K562 (cell line): ENCODE data around the gene KLHL20. TPM values are rescaled to one million over a fixed set of nuclear protein-coding genes. Genes with fewer than 3 reads are reported as not detected.

ENCODE experiments used
- CBX2 ChIP-seq: fragments of 200-600 bp; sonication (generic); IDR thresholded peaks from one replicate; pipeline ENCODE4 v1.6.1; 2012; ENCODE audit warnings: mild to moderate bottlenecking, low read length, inconsistent platforms; ENCODE audit not compliant: insufficient read depth, poor library complexity, severe bottlenecking
- FOXA1 ChIP-seq: fragments of 450-650 bp; IDR thresholded peaks from 2 replicates; pipeline ENCODE4 v1.6.1; 2016; ENCODE audit warnings: mild to moderate bottlenecking, borderline replicate concordance
- FOXJ3 ChIP-seq: sonication (generic); formaldehyde crosslinking; IDR thresholded peaks from 2 replicates; pipeline ENCODE4 v1.4.0; 2020; ENCODE audit warnings: mild to moderate bottlenecking, missing genetic modification reagents
- GTF2A2 ChIP-seq: IDR thresholded peaks from 2 replicates; pipeline ENCODE4 v1.6.1; 2016; ENCODE audit warnings: mild to moderate bottlenecking, missing genetic modification characterization, missing compliant biosample characterization
- HDAC6 ChIP-seq: IDR thresholded peaks from 2 replicates; pipeline ENCODE4 v1.6.1; 2012; ENCODE audit warnings: low read depth, mild to moderate bottlenecking, control low read depth, inconsistent platforms, low read length, moderate library complexity
- KHSRP ChIP-seq: fragments of 450-650 bp; IDR thresholded peaks from 2 replicates; pipeline ENCODE4 v1.6.1; 2017
- RBM39 ChIP-seq: fragments of 200-400 bp; formaldehyde crosslinking; optimal IDR thresholded peaks from 2 replicates; pipeline ENCODE3; 2018; ENCODE audit warnings: low read depth, low read length
- SIN3A ChIP-seq, 2 experiments: fragments of 150-350 bp in 1 of 2; IDR thresholded peaks; 2 replicates each; pipeline ENCODE4 v1.6.1; 2011 to 2016; ENCODE audit warnings: borderline replicate concordance in 2 of 2, low read depth in 2 of 2, low read length in 2 of 2, mild to moderate bottlenecking in 2 of 2, moderate library complexity in 2 of 2; ENCODE audit not compliant: control insufficient read depth in 1 of 2
- SNRNP70 ChIP-seq: fragments of 200-400 bp; formaldehyde crosslinking; optimal IDR thresholded peaks from 2 replicates; pipeline ENCODE3; 2017; ENCODE audit warnings: low read depth, low read length
- TBL1XR1 ChIP-seq, 2 experiments: IDR thresholded peaks; 2 replicates each; pipeline ENCODE4 v1.6.1; 2012; ENCODE audit warnings: improper control_type of control experiment in 2 of 2, low read length in 2 of 2, mild to moderate bottlenecking in 1 of 2
- TFAP4 ChIP-seq: sonication (generic); formaldehyde crosslinking; IDR thresholded peaks from 2 replicates; pipeline ENCODE4 v1.8.0; 2022; ENCODE audit warnings: missing genetic modification reagents, mild to moderate bottlenecking, moderate library complexity, borderline replicate concordance
- THAP12 ChIP-seq: fragments of 250-450 bp; sonication (Bioruptor Pico); IDR thresholded peaks from 2 replicates; pipeline ENCODE4 v1.9.0; 2021; ENCODE audit warnings: mild to moderate bottlenecking, inconsistent platforms
- ZNF311 ChIP-seq: fragments of 250-450 bp; sonication (Bioruptor Pico); IDR thresholded peaks from 2 replicates; pipeline ENCODE4 v1.4.0; 2020; ENCODE audit warnings: mild to moderate bottlenecking, moderate library complexity
- ZNF41 ChIP-seq: fragments of 250-450 bp; sonication (Bioruptor Pico); conservative IDR thresholded peaks from 2 replicates; pipeline ENCODE4 v1.4.0; 2020; ENCODE audit warnings: mild to moderate bottlenecking
- ZNF766 ChIP-seq: fragments of 200-800 bp; sonication (Bioruptor generic); conservative IDR thresholded peaks from 2 replicates; pipeline ENCODE4 v1.6.1; 2016; ENCODE audit warnings: missing genetic modification characterization, missing compliant biosample characterization
- ZSCAN29 ChIP-seq: fragments of 450-650 bp; IDR thresholded peaks from 2 replicates; pipeline ENCODE4 v1.6.1; 2017
- polyA plus RNA-seq, 8 experiments: library from polyadenylated mRNA; depleted of rRNA in 4 of 8; stranded (reverse) in 5 of 8; unstranded in 3 of 8; fragments of >200 nt; fragmentation: Nextera tagmentation in 2 of 8; fragmentation: Illumina TruSeq in 1 of 8; extraction: Ambion mirVana in 2 of 8; extraction: Trizol in 1 of 8; gene quantifications; 2 replicates each; pipeline versions ENCODE4 v1.2.1 to v1.2.3, GENCODE V29; 2011 to 2014; ENCODE audit warnings: inconsistent platforms in 1 of 8, missing spikeins in 1 of 8
- total RNA-seq, 7 experiments: library from RNA; depleted of rRNA in 6 of 7; stranded (reverse); fragments of >200 nt in 6 of 7; fragmentation: Illumina TruSeq in 2 of 7; extraction: Trizol in 2 of 7; gene quantifications; 2 replicates each; pipeline versions ENCODE4 v1.2.1 to v1.2.3, GENCODE V29; 2011 to 2021; ENCODE audit warnings: low replicate concordance in 1 of 7
- TF ChIP-seq, protein P1 (sequence below), 2 experiments: IDR thresholded peaks; 2 replicates each; pipeline ENCODE4 v1.6.1; 2011; ENCODE audit warnings: borderline replicate concordance in 1 of 2, control low read depth in 1 of 2, low read depth in 1 of 2, low read length in 1 of 2, mild to moderate bottlenecking in 1 of 2, mixed read lengths in 1 of 2, moderate library complexity in 1 of 2; ENCODE audit not compliant: insufficient read depth in 1 of 2, insufficient read length in 1 of 2, poor library complexity in 1 of 2, severe bottlenecking in 1 of 2; ENCODE audit errors: extremely low read depth in 1 of 2
- TF ChIP-seq, protein P2 (sequence below): fragments of 250-450 bp; sonication (Bioruptor Pico); IDR thresholded peaks from 2 replicates; pipeline ENCODE4 v1.5.0; 2022; ENCODE audit warnings: mild to moderate bottlenecking
- TF ChIP-seq, protein P3 (sequence below): fragments of 450-650 bp; IDR thresholded peaks from 2 replicates; pipeline ENCODE4 v1.6.1; 2016; ENCODE audit warnings: borderline replicate concordance

KLHL20 gene
- total and polyA plus RNA-seq, 9 of the 15 experiments (the other 6 are each of a cell fraction or from before 2014, with no cell fraction given): 8.9 to 23.2 (median 16.8) TPM

GRCh38 chr1:173823781-173824314 lies 109.1 kb downstream of the KLHL20 start (continued):
- TF ChIP-seq, protein P1, sequence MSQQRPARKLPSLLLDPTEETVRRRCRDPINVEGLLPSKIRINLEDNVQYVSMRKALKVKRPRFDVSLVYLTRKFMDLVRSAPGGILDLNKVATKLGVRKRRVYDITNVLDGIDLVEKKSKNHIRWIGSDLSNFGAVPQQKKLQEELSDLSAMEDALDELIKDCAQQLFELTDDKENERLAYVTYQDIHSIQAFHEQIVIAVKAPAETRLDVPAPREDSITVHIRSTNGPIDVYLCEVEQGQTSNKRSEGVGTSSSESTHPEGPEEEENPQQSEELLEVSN (IDR thresholded peaks at IDR 0.05; ENCODE audit: borderline replicate concordance in 1 of 2, extremely low read depth in 1 of 2, insufficient read depth in 1 of 2, insufficient read length in 1 of 2, low read depth in 1 of 2, low read length in 1 of 2, poor library complexity in 1 of 2, severe bottlenecking in 1 of 2): peak in 1 of 2 experiments; percentile 26
- TF ChIP-seq KHSRP (no peak), TBL1XR1 (IDR thresholded peaks at IDR 0.05; ENCODE audit: low read length in 2 of 2) (no peak), THAP12 (CRISPR knock-in tag) (peak; percentile 74), FOXJ3 (CRISPR knock-in tag) (no peak), RBM39 (peak; percentile 21), CBX2 (no peak), SNRNP70 (no peak), ZNF311 (no peak), HDAC6 (no peak), ZNF766 (CRISPR knock-in tag) (no peak), ZNF41 (CRISPR knock-in tag) (no peak), GTF2A2 (tag) (no peak), SIN3A (IDR thresholded peaks at IDR 0.05; ENCODE audit: borderline replicate concordance in 2 of 2, control insufficient read depth in 1 of 2, low read depth in 2 of 2, low read length in 2 of 2) (peak in 1 of 2 experiments; percentile 87; a peak in 1 of 4 replicates), ZSCAN29 (no peak), TFAP4 (CRISPR knock-in tag) (no peak; the same call in 1 of the 2 replicates), FOXA1 (no peak)
- TF ChIP-seq, protein P2, sequence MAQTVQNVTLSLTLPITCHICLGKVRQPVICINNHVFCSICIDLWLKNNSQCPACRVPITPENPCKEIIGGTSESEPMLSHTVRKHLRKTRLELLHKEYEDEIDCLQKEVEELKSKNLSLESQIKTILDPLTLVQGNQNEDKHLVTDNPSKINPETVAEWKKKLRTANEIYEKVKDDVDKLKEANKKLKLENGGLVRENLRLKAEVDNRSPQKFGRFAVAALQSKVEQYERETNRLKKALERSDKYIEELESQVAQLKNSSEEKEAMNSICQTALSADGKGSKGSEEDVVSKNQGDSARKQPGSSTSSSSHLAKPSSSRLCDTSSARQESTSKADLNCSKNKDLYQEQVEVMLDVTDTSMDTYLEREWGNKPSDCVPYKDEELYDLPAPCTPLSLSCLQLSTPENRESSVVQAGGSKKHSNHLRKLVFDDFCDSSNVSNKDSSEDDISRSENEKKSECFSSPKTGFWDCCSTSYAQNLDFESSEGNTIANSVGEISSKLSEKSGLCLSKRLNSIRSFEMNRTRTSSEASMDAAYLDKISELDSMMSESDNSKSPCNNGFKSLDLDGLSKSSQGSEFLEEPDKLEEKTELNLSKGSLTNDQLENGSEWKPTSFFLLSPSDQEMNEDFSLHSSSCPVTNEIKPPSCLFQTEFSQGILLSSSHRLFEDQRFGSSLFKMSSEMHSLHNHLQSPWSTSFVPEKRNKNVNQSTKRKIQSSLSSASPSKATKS (CRISPR knock-in tag): no peak
- TF ChIP-seq, protein P3, sequence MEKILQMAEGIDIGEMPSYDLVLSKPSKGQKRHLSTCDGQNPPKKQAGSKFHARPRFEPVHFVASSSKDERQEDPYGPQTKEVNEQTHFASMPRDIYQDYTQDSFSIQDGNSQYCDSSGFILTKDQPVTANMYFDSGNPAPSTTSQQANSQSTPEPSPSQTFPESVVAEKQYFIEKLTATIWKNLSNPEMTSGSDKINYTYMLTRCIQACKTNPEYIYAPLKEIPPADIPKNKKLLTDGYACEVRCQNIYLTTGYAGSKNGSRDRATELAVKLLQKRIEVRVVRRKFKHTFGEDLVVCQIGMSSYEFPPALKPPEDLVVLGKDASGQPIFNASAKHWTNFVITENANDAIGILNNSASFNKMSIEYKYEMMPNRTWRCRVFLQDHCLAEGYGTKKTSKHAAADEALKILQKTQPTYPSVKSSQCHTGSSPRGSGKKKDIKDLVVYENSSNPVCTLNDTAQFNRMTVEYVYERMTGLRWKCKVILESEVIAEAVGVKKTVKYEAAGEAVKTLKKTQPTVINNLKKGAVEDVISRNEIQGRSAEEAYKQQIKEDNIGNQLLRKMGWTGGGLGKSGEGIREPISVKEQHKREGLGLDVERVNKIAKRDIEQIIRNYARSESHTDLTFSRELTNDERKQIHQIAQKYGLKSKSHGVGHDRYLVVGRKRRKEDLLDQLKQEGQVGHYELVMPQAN: peak; percentile 78
